ENCODE data around the gene DUSP14. TPM values are rescaled to one million over a fixed set of nuclear protein-coding genes. Genes with fewer than 3 reads are reported as not detected.

Gene DUSP14
- total RNA-seq, 1 experiment from 2014 or later, result 39.4 TPM

- in situ Hi-C loops (cut with HindIII; ENCODE audit: low pct_unique_long_range_greater_than_20kb, low sequenced_read_pairs), result no loop called here
- no peak for DNase-seq (ENCODE audit: low read depth)
Measured at GRCh38 chr17:37541880-37542660, 52.4 kb downstream of the DUSP14 start.

DNA sequence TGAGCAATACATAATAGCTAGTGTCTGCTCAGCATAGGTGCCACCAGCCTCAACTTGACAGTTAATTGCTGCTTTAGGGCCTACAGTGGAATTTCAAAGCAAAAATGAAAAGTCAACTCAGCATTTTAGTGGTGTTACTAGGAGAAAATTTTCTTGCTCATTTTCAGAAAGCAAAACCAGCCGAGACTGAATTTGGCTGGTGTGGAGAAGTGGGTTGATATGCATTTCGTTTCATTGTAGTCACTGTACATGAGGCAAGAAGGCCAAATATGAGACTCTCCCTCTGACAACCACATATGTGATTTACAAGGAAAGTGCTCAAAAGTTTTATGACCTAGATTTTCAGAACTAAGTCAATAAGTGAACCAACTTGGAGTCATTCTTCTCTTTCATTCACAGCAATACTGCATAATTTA, 54.0 kb downstream of the DUSP14 start:
- DNase-seq (ENCODE audit: low read depth), result no peak
- in situ Hi-C loops (cut with HindIII; ENCODE audit: low pct_unique_long_range_greater_than_20kb, low sequenced_read_pairs), result no loop called here

GRCh38 chr17:37545486-37545885, 55.8 kb downstream of the DUSP14 start:
- DNase-seq (ENCODE audit: low read depth), result no peak
- in situ Hi-C loops (cut with HindIII; ENCODE audit: low pct_unique_long_range_greater_than_20kb, low sequenced_read_pairs), result no loop called here

GRCh38 chr17:37546302-37546701, 56.6 kb downstream of the DUSP14 start:
- in situ Hi-C loops (cut with HindIII; ENCODE audit: low pct_unique_long_range_greater_than_20kb, low sequenced_read_pairs), result no loop called here
- DNase-seq (ENCODE audit: low read depth), result no peak

DNA sequence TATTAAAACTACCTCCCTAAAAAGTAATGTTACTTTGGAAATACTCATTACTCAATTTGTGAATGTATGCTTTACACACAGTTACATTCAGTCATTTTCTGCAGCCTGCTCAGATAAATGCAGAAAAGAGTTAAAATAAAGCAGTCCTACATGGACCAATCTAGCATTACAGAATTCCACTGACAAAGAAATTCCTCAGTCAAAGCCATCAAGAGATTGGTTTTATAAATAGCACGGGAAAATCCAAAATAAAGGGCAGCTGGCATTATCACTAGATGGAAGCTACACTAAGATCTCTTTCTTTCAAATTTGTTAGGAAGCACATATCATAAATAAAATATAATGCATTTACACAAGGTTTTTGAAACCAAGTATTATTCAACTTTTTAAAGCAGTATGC, 58.3 kb downstream of the DUSP14 start:
- in situ Hi-C loops (cut with HindIII; ENCODE audit: low pct_unique_long_range_greater_than_20kb, low sequenced_read_pairs), result no loop called here

DNA sequence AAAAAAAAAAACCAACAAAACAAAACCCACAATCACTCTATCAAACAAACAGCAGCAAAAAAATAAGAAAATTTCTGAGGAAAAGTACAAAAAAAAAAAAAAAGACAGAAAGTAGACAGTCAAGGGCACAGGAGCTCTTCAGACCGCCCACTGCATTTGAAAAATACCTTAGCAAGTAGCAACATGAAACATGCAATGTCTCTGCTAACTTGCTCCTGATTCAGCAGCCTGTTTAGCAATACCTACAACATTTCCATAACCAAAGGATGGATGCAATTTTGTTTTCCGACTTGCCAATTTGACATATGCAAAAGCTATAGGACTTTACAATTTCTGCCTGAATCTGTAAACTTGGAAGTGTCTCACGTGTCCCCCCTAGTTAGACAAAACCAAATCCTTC, 62.1 kb downstream of the DUSP14 start:
- no peak for DNase-seq (ENCODE audit: low read depth)
- in situ Hi-C loops (cut with HindIII; ENCODE audit: low pct_unique_long_range_greater_than_20kb, low sequenced_read_pairs), result no loop called here

More for the DNA sequence above, 58.3 kb downstream of the DUSP14 start:
- no peak for DNase-seq (ENCODE audit: low read depth)

- in situ Hi-C loops (cut with HindIII; ENCODE audit: low pct_unique_long_range_greater_than_20kb, low sequenced_read_pairs), result no loop called here
- DNase-seq (ENCODE audit: low read depth), result no peak
Measured at GRCh38 chr17:37553401-37553966, 63.8 kb downstream of the DUSP14 start.

- no peak for DNase-seq (ENCODE audit: low read depth)
- in situ Hi-C loops (cut with HindIII; ENCODE audit: low pct_unique_long_range_greater_than_20kb, low sequenced_read_pairs), result no loop called here
Measured at GRCh38 chr17:37555386-37555785, 65.7 kb downstream of the DUSP14 start.

- in situ Hi-C loops (cut with HindIII; ENCODE audit: low pct_unique_long_range_greater_than_20kb, low sequenced_read_pairs), result no loop called here
- DNase-seq (ENCODE audit: low read depth), result no peak
Measured at GRCh38 chr17:37557482-37557881, 67.8 kb downstream of the DUSP14 start.

GRCh38 chr17:37558299-37558698, 68.6 kb downstream of the DUSP14 start:
- no peak for DNase-seq (ENCODE audit: low read depth)
- in situ Hi-C loops (cut with HindIII; ENCODE audit: low pct_unique_long_range_greater_than_20kb, low sequenced_read_pairs), result no loop called here

DNA sequence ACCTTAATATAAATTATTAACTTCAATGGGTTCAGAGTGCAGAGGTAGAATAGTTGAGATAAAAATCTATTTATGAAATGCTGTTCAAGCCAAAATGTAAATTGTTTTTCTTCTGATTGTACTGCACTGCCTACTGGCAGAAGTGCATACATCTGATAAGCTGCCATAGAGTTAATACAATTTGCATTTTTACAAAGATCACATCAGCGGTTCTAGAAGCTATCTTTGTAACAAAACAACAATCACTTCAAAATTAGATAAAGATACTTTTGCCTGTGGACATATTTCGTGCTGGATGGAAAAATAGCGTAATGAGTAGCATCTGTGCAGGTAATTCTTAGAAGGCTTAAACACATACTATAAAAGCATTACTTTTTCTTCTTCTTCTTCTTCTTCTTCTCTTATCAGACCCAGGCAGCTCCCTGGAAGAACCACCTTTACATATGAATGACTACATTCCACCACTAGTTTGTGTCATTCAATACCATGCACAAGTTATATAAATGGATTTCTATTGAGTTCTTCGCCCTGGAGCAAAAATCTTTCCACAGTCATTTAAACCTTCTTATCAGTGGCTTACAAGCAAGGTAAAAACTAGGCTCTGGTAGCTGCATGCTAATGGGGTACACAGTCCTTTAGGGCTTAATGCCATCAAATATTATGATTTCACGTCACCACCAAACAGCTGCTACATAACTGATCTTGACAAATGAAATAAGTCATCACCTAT, 72.5 kb downstream of the DUSP14 start:
- DNase-seq (ENCODE audit: low read depth), result no peak
- in situ Hi-C loops (cut with HindIII; ENCODE audit: low pct_unique_long_range_greater_than_20kb, low sequenced_read_pairs), result no loop called here

Other genes starting within 250 kb of the DUSP14 start
- gene C17orf78, start 113.9 kb upstream of the DUSP14 start, total RNA-seq (2014; rRNA removed; shearing (Covaris generic); ENCODE audit: low replicate concordance), result not detected in 2 replicates
- gene ACACA, start 83.1 kb upstream of the DUSP14 start, total RNA-seq (2014; rRNA removed; shearing (Covaris generic); ENCODE audit: low replicate concordance), result 30.8 and 34.5 TPM in 2 replicates
- gene TADA2A, start 83.0 kb upstream of the DUSP14 start, total RNA-seq (2014; rRNA removed; shearing (Covaris generic); ENCODE audit: low replicate concordance), result 6.8 and 14.1 TPM in 2 replicates
- gene SYNRG, start 119.5 kb downstream of the DUSP14 start, total RNA-seq (2014; rRNA removed; shearing (Covaris generic); ENCODE audit: low replicate concordance), result 3.9 and 6.8 TPM in 2 replicates
- 22.1 and 26.7 TPM in 2 replicates for gene DDX52, start 153.6 kb downstream of the DUSP14 start, total RNA-seq (2014; rRNA removed; shearing (Covaris generic); ENCODE audit: low replicate concordance)